ENCODE results near the gene LIN37. TPM values are rescaled to one million over a fixed set of nuclear protein-coding genes. Genes with fewer than 3 reads are reported as not detected.

The LIN37 gene
- total and polyA plus RNA-seq, 12 donors, result 6.0 to 137 (median 12.5) TPM

- intact Hi-C loops (cut with DNase I), result no loop called here
- no peaks in the 10 kb centered on the region for H3K9me3 ChIP-seq (replicated peaks in 1 of 3)
- 0 to 1% (median 1%) methylated on average over 18 to 40 of the region's 40 CpGs for WGBS, 4 donors
- peak within 1 kb of the TSS; percentile 34 to 89 (median 84) for H3K4me3 ChIP-seq
- no peaks in the 10 kb centered on the region for H3K36me3 ChIP-seq (replicated peaks in 1 of 2)
- DNase-seq, result peak; percentile 97 to 99 (median 98)
- H3K27me3 ChIP-seq, result no peaks in the 10 kb centered on the region
- TF ChIP-seq POLR2A (IDR thresholded peaks at IDR 0.05) (peak in 1 of 2 donors; percentile 42), CTCF (IDR thresholded peaks at IDR 0.05) (no peak)
- H3K4me1 ChIP-seq (replicated peaks in 1 of 2), result peaks cover 25 to 55% of the 10 kb centered on the region in 2 donors
- peak within 1 kb of the TSS; percentile 99 to 100 (median 100) for H3K27ac ChIP-seq
Measured at GRCh38 chr19:35745328-35746086, 2.9 kb upstream of the LIN37 start, which contains the start of the genes PSENEN and U2AF1L4. Gene PSENEN, plus strand, starts transcription at chr19:35745651. Its CDS starts 280 bp downstream, at chr19:35745931. Gene U2AF1L4, minus strand, starts transcription at chr19:35745418. Its CDS starts 27 bp downstream, at chr19:35745391.

GRCh38 chr19:35746087-35746462 is 2.3 kb upstream of the LIN37 start:
- intact Hi-C loops (cut with DNase I), result no loop called here
- WGBS, 4 donors, result 1 to 4% (median 3%) methylated on average over 3 to 4 of the region's 4 CpGs
- H3K4me1 ChIP-seq (replicated peaks in 1 of 2), result peaks cover 23 to 51% of the 10 kb centered on the region in 2 donors

GRCh38 chr19:35746531-35746930 is 1.8 kb upstream of the LIN37 start:
- H3K27ac ChIP-seq, result no peak overlapping the region

More at GRCh38 chr19:35746087-35746462, 2.3 kb upstream of the LIN37 start:
- Histone ChIP-seq H3K27me3 (no peaks in the 10 kb centered on the region), H3K9me3 (replicated peaks in 1 of 3) (no peaks in the 10 kb centered on the region), H3K36me3 (replicated peaks in 1 of 2) (no peaks in the 10 kb centered on the region), H3K4me3 (peak overlapping the region in 3 of 4 donors; percentile 60 to 89 (median 74)), H3K27ac (peak overlapping the region in 3 of 5 donors; percentile 30 to 100 (median 81))
- no peak for TF ChIP-seq POLR2A (IDR thresholded peaks at IDR 0.05)
- no peak for TF ChIP-seq CTCF (IDR thresholded peaks at IDR 0.05)
- no peak for DNase-seq

More at GRCh38 chr19:35746531-35746930, 1.8 kb upstream of the LIN37 start:
- H3K4me1 ChIP-seq (replicated peaks in 1 of 2), result peaks cover 21 to 47% of the 10 kb centered on the region in 2 donors
- TF ChIP-seq POLR2A (IDR thresholded peaks at IDR 0.05), result no peak
- no peak for TF ChIP-seq CTCF (IDR thresholded peaks at IDR 0.05)
- no peak overlapping the region for H3K4me3 ChIP-seq
- no peaks in the 10 kb centered on the region for H3K9me3 ChIP-seq (replicated peaks in 1 of 3)
- no peaks in the 10 kb centered on the region for H3K27me3 ChIP-seq
- DNase-seq, result no peak
- H3K36me3 ChIP-seq (replicated peaks in 1 of 2), result no peaks in the 10 kb centered on the region
- WGBS, 4 donors, result 64 to 82% (median 79%) methylated on average over 5 of the region's 5 CpGs
- intact Hi-C loops (cut with DNase I), result no loop called here

Data from adrenal gland (tissue), 12 donors.